NCI-H524 (cell line): ENCODE data around the gene MARF1.
"Not testable (repeated sequence)": the region's sequence is repeated elsewhere in the genome, so short reads cannot be mapped to it uniquely, and the experiment has no call there.

Experiments used
- DNase-seq, 2 experiments: peaks; one replicate each; lab custom pipeline; 2025; lab: John Stamatoyannopoulos, UW

MARF1 gene

DNA sequence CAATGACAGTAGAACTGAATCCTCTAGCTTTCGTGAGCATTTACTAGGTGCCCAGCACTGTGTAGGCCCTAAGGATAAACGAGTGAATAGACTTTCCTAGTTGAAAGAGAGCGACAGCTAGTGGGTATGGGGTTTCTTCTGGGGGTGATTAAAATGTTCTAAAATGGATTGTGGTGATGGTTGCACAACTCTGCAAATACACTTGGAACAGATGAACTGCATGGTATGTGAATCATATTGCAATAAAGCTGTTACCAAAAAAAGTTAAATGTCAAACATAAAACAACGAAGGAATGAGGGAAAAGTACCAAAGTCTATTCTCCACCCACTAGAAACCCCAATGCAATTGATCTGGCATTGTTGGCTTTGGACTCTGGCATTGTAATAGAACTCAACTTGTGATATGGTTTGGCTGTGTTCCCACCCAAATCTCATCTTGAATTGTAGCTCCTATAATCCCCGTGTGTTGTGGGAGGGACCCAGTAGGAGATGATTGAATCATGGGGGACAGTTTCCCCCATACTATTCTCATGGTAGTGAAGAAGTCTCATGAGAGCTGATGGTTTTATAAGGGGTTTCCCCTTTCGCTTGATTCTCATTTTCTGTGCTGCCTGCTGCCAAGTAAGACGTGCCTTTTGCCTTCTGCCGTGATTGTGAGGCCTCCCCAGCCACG is 70.5 kb downstream of the MARF1 start:
- DNase-seq: no peak

DNA sequence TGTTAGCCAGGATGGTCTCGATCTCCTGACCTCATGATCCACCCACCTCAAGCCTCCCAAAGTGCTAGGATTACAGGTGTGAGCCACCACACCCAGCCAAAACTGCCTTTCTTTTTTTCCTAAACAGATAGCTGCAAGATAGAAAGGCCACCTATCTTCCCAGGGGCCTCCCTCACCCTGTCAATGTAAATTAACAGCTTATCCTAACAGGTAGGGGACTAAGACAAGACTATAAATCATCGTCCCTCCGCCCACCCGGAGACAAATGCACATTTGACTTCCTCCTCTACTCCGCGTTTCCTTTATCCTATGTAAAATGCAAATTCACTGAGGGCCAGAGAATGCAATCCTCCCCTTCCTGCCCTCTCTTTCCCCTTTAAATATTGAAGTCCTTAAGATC is 71.4 kb downstream of the MARF1 start:
- DNase-seq: no peak

DNA sequence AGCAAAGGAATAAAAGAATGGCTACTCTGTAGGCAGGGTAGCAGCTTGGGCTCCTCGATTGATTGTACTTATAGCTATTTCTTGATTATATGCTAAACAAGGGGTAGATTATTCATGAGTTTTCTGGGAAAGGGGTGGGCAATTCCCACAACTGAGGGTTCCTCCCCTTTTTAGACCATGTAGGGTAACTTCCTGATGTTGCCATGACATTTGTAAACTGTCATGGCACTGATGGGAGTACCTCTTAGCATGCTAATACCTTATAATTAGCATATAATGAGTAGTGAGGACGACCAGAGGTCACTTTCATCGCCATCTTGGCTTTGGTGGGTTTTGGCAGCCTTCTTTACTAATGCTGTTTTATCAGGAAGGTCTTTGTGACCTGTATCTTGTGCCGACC is 72.3 kb downstream of the MARF1 start:
- DNase-seq: not testable (repeated sequence)

DNA sequence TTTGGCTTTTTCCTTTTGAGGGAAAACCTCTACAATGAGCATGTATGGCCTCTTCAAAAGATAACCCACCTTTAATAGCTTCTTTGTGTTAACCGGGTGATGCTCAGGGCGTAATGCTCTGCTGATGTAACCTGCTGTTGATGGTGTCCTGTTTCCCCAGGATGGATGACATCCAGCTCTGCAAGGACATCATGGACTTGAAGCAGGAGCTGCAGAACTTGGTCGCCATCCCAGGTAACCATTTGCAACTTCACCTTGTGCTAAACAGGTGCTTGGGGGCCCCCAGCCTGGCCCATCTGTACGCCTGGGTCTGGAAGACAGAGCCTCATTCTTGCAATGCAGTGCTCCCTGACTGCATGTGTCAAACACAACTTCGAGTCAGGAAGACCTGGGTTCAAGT is 75.1 kb downstream of the MARF1 start:
- DNase-seq: no peak

GRCh38 chr16:15566095-15566494 is 76.9 kb downstream of the MARF1 start:
- DNase-seq: no peak

DNA sequence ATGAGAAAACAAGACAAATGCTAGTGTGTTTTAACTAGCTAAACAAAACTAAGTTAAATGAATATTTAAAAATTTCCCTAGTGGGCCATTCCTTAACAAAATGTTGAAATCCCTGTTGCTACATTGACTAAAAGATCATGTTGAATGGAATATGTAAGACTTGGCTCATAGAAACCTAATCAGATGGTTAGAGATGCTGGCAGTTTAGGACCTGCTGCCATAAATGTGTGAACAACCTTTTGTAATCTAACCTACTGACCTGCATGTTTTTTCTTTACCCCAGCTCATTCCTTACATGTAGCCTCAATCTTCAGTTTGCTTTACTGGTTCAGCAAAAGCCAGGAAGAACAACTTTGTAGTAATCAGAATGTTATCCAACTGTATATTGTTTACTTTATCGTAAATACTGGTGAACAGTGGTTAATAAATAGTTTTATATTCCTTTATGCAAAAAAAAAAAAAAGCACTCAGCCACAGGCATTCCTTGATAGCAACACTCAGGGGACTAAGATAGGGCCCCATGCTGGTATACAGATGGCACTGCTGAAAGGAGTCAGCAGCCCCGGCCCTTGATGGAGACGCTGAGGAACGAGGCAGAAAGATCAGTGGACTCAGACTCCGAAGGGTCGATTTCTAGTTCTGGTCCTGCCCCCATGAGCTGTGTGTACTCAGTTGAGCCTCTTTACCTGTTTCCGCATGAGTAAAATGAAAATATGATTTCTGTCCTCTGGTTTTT is 78.2 kb downstream of the MARF1 start:
- DNase-seq: no peak

- no peak for DNase-seq
Observed at GRCh38 chr16:15559176-15559575, 83.8 kb downstream of the MARF1 start.

- no peak for DNase-seq
Observed at GRCh38 chr16:15557258-15557657, 85.7 kb downstream of the MARF1 start.

GRCh38 chr16:15556130-15556529 is 86.8 kb downstream of the MARF1 start:
- DNase-seq: no peak

GRCh38 chr16:15553313-15554088 is 89.5 kb downstream of the MARF1 start:
- DNase-seq: no peak

GRCh38 chr16:15552507-15552906 is 90.4 kb downstream of the MARF1 start:
- no peak for DNase-seq

DNA sequence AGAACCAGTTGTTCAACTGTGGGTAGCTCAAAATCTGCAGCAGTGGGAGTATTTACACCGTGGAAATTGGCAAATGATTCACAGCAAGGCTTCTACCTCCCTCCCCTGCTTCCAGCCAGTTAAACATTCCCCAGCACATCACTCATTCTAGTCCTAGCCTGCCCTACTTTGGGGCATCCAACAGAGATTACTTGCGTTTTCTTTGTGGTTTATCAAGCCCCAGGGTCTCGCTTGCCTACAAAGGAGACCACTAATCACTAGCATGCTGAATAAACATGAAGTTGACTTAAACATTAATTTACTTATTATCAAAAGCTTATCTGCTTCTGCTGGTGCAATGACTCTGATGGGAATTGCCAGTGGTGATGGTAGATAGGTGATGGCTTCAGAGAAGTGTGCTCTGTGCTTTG is 94.5 kb downstream of the MARF1 start:
- no peak for DNase-seq

GRCh38 chr16:15547768-15548096 is 95.2 kb downstream of the MARF1 start:
- DNase-seq: no peak

- not testable (repeated sequence) for DNase-seq
Observed at GRCh38 chr16:15547072-15547767, 95.7 kb downstream of the MARF1 start.

GRCh38 chr16:15545544-15545943 is 97.4 kb downstream of the MARF1 start:
- no peak for DNase-seq

DNA sequence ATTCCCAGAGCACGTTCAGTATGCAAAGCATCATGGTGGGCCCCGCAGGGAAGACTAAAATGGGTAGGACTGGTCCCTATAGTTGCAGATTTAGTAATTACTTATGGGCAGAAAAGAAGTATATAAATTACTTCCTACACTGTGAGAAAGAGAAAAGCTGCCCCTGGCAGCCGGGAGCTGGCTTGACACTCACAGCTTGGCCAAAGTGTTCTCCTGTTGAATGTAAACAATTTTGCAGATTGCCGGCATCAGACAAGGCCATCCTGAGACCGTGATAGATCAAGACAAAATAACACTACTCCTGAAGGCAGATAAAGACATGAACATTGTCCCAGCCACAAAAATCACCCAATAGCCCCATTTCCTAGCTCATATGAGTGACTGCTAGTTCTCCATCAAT is 98.5 kb downstream of the MARF1 start:
- no peak for DNase-seq
